GM12892 (cell line): ENCODE measurements around the gene KHNYN.

Experiments used
- DNase-seq: peaks from one replicate; pipeline ENCODE4 v3.0.0; 2011; ENCODE audit not compliant: insufficient read length
- FAIRE-seq: peaks from 2 replicates; lab custom pipeline; 2011; peaks lifted over from hg19 to GRCh38; lab: Jason Lieb, UNC
- POLR2A ChIP-seq: IDR thresholded peaks from 2 replicates; pipeline ENCODE4 v1.6.1; 2011; ENCODE audit warnings: low read depth, low read length, control low read depth
- POLR2AphosphoS5 ChIP-seq: IDR thresholded peaks from 2 replicates; pipeline ENCODE4 v1.6.1; 2011; ENCODE audit warnings: low read depth, low read length, control low read depth
- TAF1 ChIP-seq: IDR thresholded peaks from 2 replicates; pipeline ENCODE4 v1.6.1; 2011; ENCODE audit warnings: low read depth, mild to moderate bottlenecking, control low read depth, low read length, borderline replicate concordance

Gene KHNYN

GRCh38 chr14:24428628-24429394, 943 bp upstream of the KHNYN start:
- DNase-seq: no peak
- TF ChIP-seq POLR2A: no peak
- no peak for TF ChIP-seq POLR2AphosphoS5
- TF ChIP-seq TAF1: no peak
- no peak for FAIRE-seq

- peak; percentile 79 for DNase-seq
- FAIRE-seq: no peak
- TF ChIP-seq POLR2A: no peak
- TF ChIP-seq POLR2AphosphoS5: no peak
- no peak for TF ChIP-seq TAF1
Measured at GRCh38 chr14:24430143-24430681, 458 bp downstream of the KHNYN start.

- no peak for FAIRE-seq
- no peak; the same call in 1 of the 2 replicates for TF ChIP-seq POLR2A
- no peak for TF ChIP-seq TAF1
- TF ChIP-seq POLR2AphosphoS5: no peak
- no peak for DNase-seq
Measured at GRCh38 chr14:24430682-24431568, 1.2 kb downstream of the KHNYN start.

- FAIRE-seq (peak; percentile 91), DNase-seq (peak; percentile 92)
- TF ChIP-seq POLR2AphosphoS5 (no peak), POLR2A (no peak), TAF1 (no peak)
Measured at GRCh38 chr14:24431569-24432258, 2.0 kb downstream of the KHNYN start.

GRCh38 chr14:24432259-24433131, 2.7 kb downstream of the KHNYN start:
- FAIRE-seq (no peak), DNase-seq (no peak)
- TF ChIP-seq TAF1 (no peak), POLR2A (peak; percentile 17; the same call in 1 of the 2 replicates)

GRCh38 chr14:24434036-24434435, 4.3 kb downstream of the KHNYN start:
- no peak for DNase-seq
- TF ChIP-seq POLR2AphosphoS5 (no peak), TAF1 (no peak), POLR2A (no peak)
- no peak for FAIRE-seq

- TF ChIP-seq POLR2AphosphoS5 (no peak), TAF1 (no peak), POLR2A (no peak)
- FAIRE-seq: no peak
- DNase-seq: no peak
Measured at GRCh38 chr14:24434676-24435075, 4.9 kb downstream of the KHNYN start.

- TF ChIP-seq POLR2A (no peak), POLR2AphosphoS5 (no peak), TAF1 (no peak)
- DNase-seq: no peak
- no peak for FAIRE-seq
Measured at GRCh38 chr14:24435192-24435810, 5.5 kb downstream of the KHNYN start.

GRCh38 chr14:24435998-24436354, 6.2 kb downstream of the KHNYN start:
- FAIRE-seq (no peak), DNase-seq (no peak)
- TF ChIP-seq TAF1: no peak
- no peak for TF ChIP-seq POLR2A
- no peak for TF ChIP-seq POLR2AphosphoS5

GRCh38 chr14:24436355-24437019, 6.7 kb downstream of the KHNYN start:
- FAIRE-seq (no peak), DNase-seq (no peak)
- no peak for TF ChIP-seq POLR2AphosphoS5
